NCI-H1436 (cell line): ENCODE measurements around the gene FOXN4.

Experiments used
- DNase-seq: peaks from one replicate; lab custom pipeline; 2025; lab: John Stamatoyannopoulos, UW

Gene FOXN4

GRCh38 chr12:109258607-109259544 lies 50.2 kb downstream of the FOXN4 start:
- DNase-seq: no peak

DNA sequence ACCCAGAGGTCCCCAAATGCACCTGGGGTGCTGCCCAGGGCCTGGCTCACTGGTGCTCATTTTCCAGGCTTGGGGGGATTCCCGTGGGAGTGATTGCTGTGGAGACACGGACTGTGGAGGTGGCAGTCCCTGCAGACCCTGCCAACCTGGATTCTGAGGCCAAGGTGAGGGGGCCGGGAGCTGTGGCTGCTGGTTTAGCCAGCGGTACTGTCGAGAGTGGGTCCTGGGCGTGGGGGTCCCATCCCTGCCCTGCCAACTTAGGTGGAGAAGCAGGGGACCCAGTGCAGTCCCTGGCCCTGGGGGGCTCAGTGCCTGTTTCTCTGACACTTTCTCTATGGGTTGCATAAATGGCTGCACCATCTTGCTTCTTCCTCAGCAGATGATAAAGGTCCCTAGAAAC lies 50.9 kb downstream of the FOXN4 start:
- no peak for DNase-seq

GRCh38 chr12:109256011-109256410 lies 53.1 kb downstream of the FOXN4 start:
- no peak for DNase-seq

DNA sequence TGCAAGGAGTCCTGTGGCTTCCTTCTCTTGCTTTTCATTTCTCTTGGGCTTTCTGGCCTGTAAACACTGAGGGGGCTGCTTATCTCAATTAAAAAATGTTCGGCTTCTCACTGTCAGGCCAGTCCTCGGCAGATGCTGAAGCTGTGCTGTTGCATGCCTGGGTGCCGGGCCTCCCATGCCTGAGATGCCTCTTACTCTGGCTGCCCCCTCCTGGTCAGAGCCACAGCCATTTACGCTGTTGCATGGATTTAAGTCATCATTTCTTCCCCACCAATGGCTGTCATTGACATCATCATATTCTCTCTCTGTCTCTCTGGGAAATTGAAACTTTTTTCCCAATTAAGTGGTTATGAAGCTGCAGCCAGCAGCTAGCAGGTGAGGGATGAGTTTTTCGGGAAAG lies 53.7 kb downstream of the FOXN4 start:
- DNase-seq: no peak

DNA sequence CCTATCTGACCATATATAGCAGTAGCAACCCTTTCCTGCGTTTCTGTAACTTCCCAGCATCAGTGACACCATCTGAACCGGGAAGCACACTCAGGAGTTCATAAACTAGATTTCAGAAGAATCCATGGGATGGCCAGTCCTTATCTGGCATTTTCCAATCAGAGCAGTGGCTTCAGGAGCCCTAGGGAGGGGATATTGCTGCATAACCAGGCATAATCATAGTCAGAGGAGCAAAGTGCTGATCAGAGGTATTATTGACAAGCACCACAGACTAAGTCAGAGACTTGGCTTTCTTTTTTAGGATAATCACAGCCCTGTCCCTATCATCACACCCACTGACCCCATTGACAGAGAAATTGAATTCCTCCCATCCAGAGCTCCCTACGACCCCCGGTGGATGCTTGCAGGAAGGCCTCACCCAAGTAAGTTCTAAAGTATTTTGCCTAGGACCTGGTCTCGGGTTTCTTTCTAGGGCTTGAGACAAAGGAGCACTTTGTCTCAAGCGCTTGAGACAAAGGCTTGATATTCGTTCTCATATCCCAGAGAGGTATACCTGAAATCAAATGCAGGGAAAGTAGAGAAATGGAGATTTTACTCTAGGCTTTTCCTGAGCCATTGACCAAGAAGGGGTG lies 55.1 kb downstream of the FOXN4 start:
- DNase-seq: no peak

- no peak for DNase-seq
Observed at GRCh38 chr12:109252799-109253198, 56.3 kb downstream of the FOXN4 start.

GRCh38 chr12:109250523-109250922 lies 58.6 kb downstream of the FOXN4 start:
- DNase-seq: no peak

DNA sequence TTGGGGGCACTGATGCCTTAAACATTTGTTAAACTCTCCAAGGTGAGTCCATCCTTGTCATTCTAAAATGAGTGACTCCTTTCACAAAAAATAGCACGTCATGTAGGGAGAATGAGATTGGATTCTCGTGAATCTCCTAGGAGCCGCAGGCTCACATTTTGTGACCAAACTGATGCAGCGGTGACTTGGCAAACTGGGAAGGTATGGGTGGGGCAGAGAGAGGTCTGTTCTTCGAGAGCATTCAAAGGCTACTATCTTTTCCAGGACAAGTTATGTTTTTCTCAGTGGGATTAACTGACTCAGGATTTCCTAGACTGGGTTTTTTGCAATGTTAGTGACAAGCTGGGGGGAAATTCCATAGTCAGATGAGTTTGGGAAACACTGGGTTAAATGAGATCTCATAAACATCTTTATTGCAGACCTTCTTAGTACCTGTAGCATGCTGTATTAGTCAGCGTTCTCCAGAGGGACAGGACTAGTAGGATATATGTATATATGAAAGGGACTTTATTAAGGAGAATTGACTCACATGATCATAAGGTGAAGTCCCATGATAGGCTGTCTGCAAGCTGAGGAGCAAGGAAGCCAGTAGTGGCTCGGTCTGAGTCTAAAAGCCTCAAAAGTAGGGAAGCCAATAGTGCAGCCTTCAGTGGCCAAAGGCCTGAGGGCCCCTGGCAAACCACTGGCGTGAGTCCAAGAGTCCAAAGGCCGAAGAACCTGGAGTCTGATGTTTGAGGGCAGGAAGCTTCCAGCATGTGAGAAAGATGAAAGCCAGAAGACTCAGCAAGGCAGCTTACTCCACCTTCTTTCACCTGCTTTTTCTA lies 61.0 kb downstream of the FOXN4 start:
- no peak for DNase-seq

- DNase-seq: no peak
Observed at GRCh38 chr12:109246221-109246620, 62.9 kb downstream of the FOXN4 start.

GRCh38 chr12:109244073-109244472 lies 65.0 kb downstream of the FOXN4 start:
- DNase-seq: no peak

DNA sequence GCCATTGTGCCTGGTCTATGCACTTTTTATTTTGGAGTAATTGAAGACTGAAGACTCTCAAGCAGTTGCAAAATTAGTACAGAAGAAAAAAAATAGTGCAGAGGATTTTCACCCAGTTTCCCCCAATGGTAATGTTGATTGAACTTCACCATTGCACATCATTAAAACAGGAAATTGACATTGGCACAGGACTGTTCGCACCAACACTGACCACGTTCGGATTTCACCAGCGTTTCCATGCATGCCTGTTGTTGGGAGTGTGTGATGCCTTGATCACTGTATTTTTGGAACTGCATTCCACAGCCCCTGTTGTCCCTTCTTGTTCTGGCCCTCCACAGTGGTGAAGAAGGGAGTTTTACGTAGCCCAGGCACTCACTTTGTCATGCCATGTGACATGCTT lies 67.1 kb downstream of the FOXN4 start:
- no peak for DNase-seq

DNA sequence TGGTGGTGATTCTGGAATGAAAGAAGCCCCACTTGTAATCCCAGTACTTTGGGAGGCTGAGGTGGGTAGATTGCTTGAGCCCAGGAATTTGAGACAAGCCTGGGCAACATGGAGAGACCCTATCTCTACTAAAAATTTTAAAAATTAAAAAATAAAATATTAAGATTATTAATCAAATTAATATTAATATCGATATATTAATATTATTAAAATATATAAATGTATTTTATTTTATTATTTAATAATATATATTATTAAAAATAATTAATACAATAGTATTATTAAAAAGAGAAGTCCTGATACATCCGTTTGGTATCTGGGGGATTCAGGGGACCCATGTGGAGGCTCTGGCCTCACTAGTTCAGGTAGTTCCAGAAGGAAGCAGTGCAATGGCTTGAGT lies 68.7 kb downstream of the FOXN4 start:
- DNase-seq: no peak

- no peak for DNase-seq
Observed at GRCh38 chr12:109239691-109240090, 69.4 kb downstream of the FOXN4 start.

GRCh38 chr12:109239179-109239578 lies 69.9 kb downstream of the FOXN4 start:
- DNase-seq: no peak

DNA sequence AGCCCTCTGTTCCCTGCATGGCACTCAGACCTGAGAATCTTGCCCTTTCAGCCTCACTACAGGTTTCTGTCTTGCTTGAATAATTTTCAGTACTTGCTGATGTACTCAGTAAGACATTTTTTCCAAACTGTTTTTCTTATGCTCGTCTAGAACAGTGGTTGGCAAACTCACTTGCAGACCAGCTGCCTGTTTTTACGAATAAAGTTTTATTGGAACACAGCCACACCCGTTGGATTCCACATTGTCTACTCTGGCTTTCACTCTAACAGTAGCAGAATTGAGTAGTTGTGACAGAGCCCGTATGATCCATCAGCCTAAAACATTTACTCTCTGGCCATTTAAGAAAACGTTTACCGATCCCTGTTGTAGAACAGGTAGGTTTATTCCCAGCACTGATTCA lies 72.8 kb downstream of the FOXN4 start:
- no peak for DNase-seq

GRCh38 chr12:109234012-109234411 lies 75.1 kb downstream of the FOXN4 start:
- DNase-seq: no peak

DNA sequence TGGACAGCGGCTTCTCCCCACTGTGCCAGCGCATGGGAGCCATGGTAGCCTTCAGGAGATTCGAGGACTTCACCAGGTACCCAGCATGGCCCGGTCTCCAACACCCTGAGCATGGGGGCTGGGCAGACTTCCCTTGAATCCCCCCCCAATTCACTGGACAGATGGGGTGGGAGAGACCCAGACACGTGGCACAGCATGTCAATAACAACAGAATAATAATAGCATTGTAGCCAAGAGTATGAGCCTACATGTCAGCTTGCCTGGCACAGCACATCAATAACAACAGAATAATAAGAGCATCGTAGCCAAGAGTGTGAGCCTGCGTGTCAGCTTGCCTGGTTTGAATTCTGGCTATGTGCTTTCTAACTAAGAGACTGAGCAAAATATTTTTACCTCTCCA lies 76.4 kb downstream of the FOXN4 start:
- no peak for DNase-seq

DNA sequence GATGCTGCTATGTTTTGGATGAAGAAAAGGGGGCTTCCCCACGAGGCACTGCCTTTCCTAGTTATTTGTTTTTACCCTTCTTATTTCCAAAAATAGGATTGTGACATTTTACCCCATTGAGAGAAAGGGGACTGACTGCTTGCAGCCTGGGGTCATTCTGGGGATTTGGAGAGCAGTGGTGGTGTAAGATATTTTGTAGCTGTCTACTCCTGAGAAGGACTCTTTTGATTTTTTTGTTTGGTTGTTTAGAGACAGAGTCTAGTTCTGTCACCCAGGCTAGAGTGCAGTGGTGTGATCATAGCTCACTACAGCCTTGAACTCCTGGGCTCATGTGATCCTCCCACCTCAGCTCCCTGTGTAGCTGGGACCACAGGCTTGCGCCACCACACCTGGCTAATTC lies 78.9 kb downstream of the FOXN4 start:
- DNase-seq: no peak

GRCh38 chr12:109228664-109229063 lies 80.4 kb downstream of the FOXN4 start:
- no peak for DNase-seq
